ENCODE results near the gene KDM2B. TPM values are rescaled to one million over a fixed set of nuclear protein-coding genes. Genes with fewer than 3 reads are reported as not detected.

KDM2B gene
- total and polyA plus RNA-seq, 2 experiments from 2014 or later = 59.4 to 161 TPM

DNA sequence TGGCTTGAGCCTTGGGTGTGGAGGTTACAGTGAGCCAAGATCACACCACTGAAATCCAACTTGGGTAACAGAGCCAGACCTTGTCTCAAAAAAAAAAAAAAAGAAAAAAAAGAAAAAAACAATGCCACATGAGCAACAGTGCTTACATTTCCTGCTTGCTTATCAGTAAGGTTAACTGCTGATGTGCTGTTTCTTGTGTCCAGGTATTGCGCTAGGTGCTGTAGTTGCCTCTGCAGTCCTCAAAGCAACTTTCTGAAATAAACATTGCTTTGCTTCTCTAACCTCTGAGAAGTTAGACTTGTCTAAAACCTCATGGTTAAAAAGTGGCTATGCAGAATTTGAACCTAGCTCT is 156.2 kb downstream of the KDM2B start:
- H3K36me3 Mint-ChIP-seq (ENCODE audit: low read depth) = peaks cover 97% of the 10 kb centered on the region
- H3F3A ChIP-seq (replicated peaks; ENCODE audit: low read depth) = peaks cover 22% of the 10 kb centered on the region

More for the DNA sequence above, 156.2 kb downstream of the KDM2B start:
- DNase-seq (ENCODE audit: low spot score) (no peak), ATAC-seq (no peak)
- Mint-ChIP-seq H3K27ac (no peak overlapping the region), H3K4me3 (no peak overlapping the region), H3K4me1 (no peaks in the 10 kb centered on the region), H3K9me3 (no peaks in the 10 kb centered on the region), H3K27me3 (ENCODE audit: insufficient read depth, low read depth, poor library complexity) (peaks cover 5% of the 10 kb centered on the region)
- no peaks in the 10 kb centered on the region for H3K4me1 ChIP-seq (ENCODE audit: insufficient read depth)
- H3K4me3 ChIP-seq = no peak overlapping the region
- peaks cover 26% of the 10 kb centered on the region for H4K20me1 ChIP-seq (replicated peaks; ENCODE audit: insufficient read depth)
- no peak overlapping the region for H3K4me2 ChIP-seq
- H3K79me2 ChIP-seq (replicated peaks; ENCODE audit: insufficient read depth) = no peaks in the 10 kb centered on the region
- 0 out of 2 replicates have a peak overlapping the region, but pooled peaks have one; percentile 27 for H3K27ac ChIP-seq (ENCODE audit: low read depth)
- TF ChIP-seq STAT1 (IDR thresholded peaks at IDR 0.05; ENCODE audit: unreplicated experiment) = no peak
- no peak for TF ChIP-seq CREB1 (CRISPR knock-in tag; IDR thresholded peaks at IDR 0.05; ENCODE audit: low read depth)
- TF ChIP-seq NANOG (IDR thresholded peaks at IDR 0.05; ENCODE audit: borderline replicate concordance) = no peak
- no peak for TF ChIP-seq ZNF331 (CRISPR knock-in tag; IDR thresholded peaks at IDR 0.05; ENCODE audit: low read depth)
- TF ChIP-seq, protein P1, sequence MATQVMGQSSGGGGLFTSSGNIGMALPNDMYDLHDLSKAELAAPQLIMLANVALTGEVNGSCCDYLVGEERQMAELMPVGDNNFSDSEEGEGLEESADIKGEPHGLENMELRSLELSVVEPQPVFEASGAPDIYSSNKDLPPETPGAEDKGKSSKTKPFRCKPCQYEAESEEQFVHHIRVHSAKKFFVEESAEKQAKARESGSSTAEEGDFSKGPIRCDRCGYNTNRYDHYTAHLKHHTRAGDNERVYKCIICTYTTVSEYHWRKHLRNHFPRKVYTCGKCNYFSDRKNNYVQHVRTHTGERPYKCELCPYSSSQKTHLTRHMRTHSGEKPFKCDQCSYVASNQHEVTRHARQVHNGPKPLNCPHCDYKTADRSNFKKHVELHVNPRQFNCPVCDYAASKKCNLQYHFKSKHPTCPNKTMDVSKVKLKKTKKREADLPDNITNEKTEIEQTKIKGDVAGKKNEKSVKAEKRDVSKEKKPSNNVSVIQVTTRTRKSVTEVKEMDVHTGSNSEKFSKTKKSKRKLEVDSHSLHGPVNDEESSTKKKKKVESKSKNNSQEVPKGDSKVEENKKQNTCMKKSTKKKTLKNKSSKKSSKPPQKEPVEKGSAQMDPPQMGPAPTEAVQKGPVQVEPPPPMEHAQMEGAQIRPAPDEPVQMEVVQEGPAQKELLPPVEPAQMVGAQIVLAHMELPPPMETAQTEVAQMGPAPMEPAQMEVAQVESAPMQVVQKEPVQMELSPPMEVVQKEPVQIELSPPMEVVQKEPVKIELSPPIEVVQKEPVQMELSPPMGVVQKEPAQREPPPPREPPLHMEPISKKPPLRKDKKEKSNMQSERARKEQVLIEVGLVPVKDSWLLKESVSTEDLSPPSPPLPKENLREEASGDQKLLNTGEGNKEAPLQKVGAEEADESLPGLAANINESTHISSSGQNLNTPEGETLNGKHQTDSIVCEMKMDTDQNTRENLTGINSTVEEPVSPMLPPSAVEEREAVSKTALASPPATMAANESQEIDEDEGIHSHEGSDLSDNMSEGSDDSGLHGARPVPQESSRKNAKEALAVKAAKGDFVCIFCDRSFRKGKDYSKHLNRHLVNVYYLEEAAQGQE (IDR thresholded peaks at IDR 0.05; ENCODE audit: unreplicated experiment) = no peak
- TF ChIP-seq, protein P2, sequence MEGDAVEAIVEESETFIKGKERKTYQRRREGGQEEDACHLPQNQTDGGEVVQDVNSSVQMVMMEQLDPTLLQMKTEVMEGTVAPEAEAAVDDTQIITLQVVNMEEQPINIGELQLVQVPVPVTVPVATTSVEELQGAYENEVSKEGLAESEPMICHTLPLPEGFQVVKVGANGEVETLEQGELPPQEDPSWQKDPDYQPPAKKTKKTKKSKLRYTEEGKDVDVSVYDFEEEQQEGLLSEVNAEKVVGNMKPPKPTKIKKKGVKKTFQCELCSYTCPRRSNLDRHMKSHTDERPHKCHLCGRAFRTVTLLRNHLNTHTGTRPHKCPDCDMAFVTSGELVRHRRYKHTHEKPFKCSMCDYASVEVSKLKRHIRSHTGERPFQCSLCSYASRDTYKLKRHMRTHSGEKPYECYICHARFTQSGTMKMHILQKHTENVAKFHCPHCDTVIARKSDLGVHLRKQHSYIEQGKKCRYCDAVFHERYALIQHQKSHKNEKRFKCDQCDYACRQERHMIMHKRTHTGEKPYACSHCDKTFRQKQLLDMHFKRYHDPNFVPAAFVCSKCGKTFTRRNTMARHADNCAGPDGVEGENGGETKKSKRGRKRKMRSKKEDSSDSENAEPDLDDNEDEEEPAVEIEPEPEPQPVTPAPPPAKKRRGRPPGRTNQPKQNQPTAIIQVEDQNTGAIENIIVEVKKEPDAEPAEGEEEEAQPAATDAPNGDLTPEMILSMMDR (conservative IDR thresholded peaks at IDR 0.05; ENCODE audit: low read depth in 2 of 2) = no peak
- TF ChIP-seq, protein P3, sequence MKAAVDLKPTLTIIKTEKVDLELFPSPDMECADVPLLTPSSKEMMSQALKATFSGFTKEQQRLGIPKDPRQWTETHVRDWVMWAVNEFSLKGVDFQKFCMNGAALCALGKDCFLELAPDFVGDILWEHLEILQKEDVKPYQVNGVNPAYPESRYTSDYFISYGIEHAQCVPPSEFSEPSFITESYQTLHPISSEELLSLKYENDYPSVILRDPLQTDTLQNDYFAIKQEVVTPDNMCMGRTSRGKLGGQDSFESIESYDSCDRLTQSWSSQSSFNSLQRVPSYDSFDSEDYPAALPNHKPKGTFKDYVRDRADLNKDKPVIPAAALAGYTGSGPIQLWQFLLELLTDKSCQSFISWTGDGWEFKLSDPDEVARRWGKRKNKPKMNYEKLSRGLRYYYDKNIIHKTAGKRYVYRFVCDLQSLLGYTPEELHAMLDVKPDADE (IDR thresholded peaks at IDR 0.05) = no peak
- no peak for TF ChIP-seq EZH2 (IDR thresholded peaks at IDR 0.05; ENCODE audit: low read depth, unreplicated experiment)
- TF ChIP-seq EZH2phosphoT487 (IDR thresholded peaks at IDR 0.05; ENCODE audit: unreplicated experiment) = no peak
- no peak for TF ChIP-seq ZNF114 (CRISPR knock-in tag; IDR thresholded peaks at IDR 0.05)
- no peaks in the 10 kb centered on the region for H3K9me2 ChIP-seq (ENCODE audit: insufficient read depth)
- no peaks in the 10 kb centered on the region for H3K27me3 ChIP-seq (ENCODE audit: insufficient read depth)
- H2AFZ ChIP-seq = no peak overlapping the region
- H3K36me3 ChIP-seq (ENCODE audit: insufficient read depth) = peaks cover 49% of the 10 kb centered on the region

All from GM23338 (cell line).